H1 (cell line): Measurements from ENCODE around the gene NUAK1.

Source experiments
- CTCF ChIP-seq, 3 experiments: IDR thresholded peaks; 1 replicate in 2 of 3; 2 replicates in 1 of 3; pipeline versions ENCODE4 v1.5.1 to v1.6.1; 2011; ENCODE audit warnings: low read length in 3 of 3, mild to moderate bottlenecking in 3 of 3, inconsistent platforms in 2 of 3, low read depth in 1 of 3, moderate library complexity in 1 of 3; ENCODE audit not compliant: insufficient read depth in 1 of 3; ENCODE audit errors: control extremely low read depth in 1 of 3
- EGR1 ChIP-seq: IDR thresholded peaks from 2 replicates; pipeline ENCODE4 v1.6.1; 2011; ENCODE audit warnings: low read depth, low read length, borderline replicate concordance
- EP300 ChIP-seq, 2 experiments: IDR thresholded peaks; 1 replicate in 1 of 2; 2 replicates in 1 of 2; pipeline ENCODE4 v1.6.1; 2011 to 2012; ENCODE audit warnings: low read depth in 2 of 2, low read length in 2 of 2, mild to moderate bottlenecking in 2 of 2, borderline replicate concordance in 1 of 2, inconsistent platforms in 1 of 2, moderate library complexity in 1 of 2
- EZH2 ChIP-seq: fragments of 200-600 bp; sonication (generic); IDR thresholded peaks from 2 replicates; pipeline ENCODE4 v1.7.1; 2012; ENCODE audit warnings: low read depth, mild to moderate bottlenecking, moderate library complexity, low read length, inconsistent platforms; ENCODE audit not compliant: severe bottlenecking
- RAD21 ChIP-seq, 2 experiments: IDR thresholded peaks in 1 of 2; conservative IDR thresholded peaks in 1 of 2; 2 replicates each; pipeline ENCODE4 v1.6.1; 2011; ENCODE audit warnings: low read depth in 2 of 2, low read length in 2 of 2, improper control_type of control experiment in 1 of 2, inconsistent platforms in 1 of 2, mild to moderate bottlenecking in 1 of 2, moderate library complexity in 1 of 2

- TF ChIP-seq EGR1 (no peak), EP300 (IDR thresholded peaks at IDR 0.05; ENCODE audit: borderline replicate concordance in 1 of 2, low read depth in 2 of 2, low read length in 2 of 2) (no peak), CTCF (IDR thresholded peaks at IDR 0.05; ENCODE audit: control extremely low read depth in 1 of 3, insufficient read depth in 1 of 3, low read depth in 1 of 3, low read length in 3 of 3) (no peak), EZH2 (no peak), RAD21 (IDR thresholded peaks at IDR 0.05 in 1 of 2, conservative IDR thresholded peaks at IDR 0.05 in 1 of 2; ENCODE audit: low read depth in 2 of 2, low read length in 2 of 2) (no peak)
Observed at GRCh38 chr12:106040521-106040920, 98.2 kb downstream of the NUAK1 start.
